Measurements from ENCODE around the gene RGS7BP.

- TF ChIP-seq EZH2phosphoT487 (IDR thresholded peaks at IDR 0.05; ENCODE audit: low read depth, severe bottlenecking, unreplicated experiment): no peak
- TF ChIP-seq CTCF (IDR thresholded peaks at IDR 0.05; ENCODE audit: poor library complexity): no peak
- TF ChIP-seq EZH2 (IDR thresholded peaks at IDR 0.05; ENCODE audit: borderline replicate concordance): no peak
Observed at GRCh38 chr5:64637837-64638443, 132.1 kb downstream of the RGS7BP start.
